Suprapubic skin (tissue), 3 donors: ENCODE data around the gene CLASRP.

Source experiments
- CTCF ChIP-seq, 2 donors: fragments of 200-600 bp in 1 of 2; fragments of 450-650 bp in 1 of 2; sonication (generic) in 1 of 2; IDR thresholded peaks; one replicate each; pipeline ENCODE4 v1.5.1; 2016 to 2019; ENCODE audit warnings: antibody characterized with exemption in 2 of 2, mild to moderate bottlenecking in 1 of 2, moderate library complexity in 1 of 2
- POLR2A ChIP-seq, 2 donors: fragments of 450-650 bp; IDR thresholded peaks; one replicate each; pipeline ENCODE4 v1.6.1; 2017; ENCODE audit warnings: antibody characterized with exemption in 2 of 2, mild to moderate bottlenecking in 2 of 2, moderate library complexity in 2 of 2

GRCh38 chr19:45045671-45046353 is 7.0 kb downstream of the CLASRP start:
- no peak for TF ChIP-seq POLR2A (IDR thresholded peaks at IDR 0.05)
- no peak for TF ChIP-seq CTCF (IDR thresholded peaks at IDR 0.05)
